GM21390 (cell line): ENCODE data around the gene LBHD1.
"Not testable (repeated sequence)": the region's sequence is repeated elsewhere in the genome, so short reads cannot be mapped to it uniquely, and the experiment has no call there.

Source experiments
- ATAC-seq: cut with Tn5 transposase; IDR thresholded peaks from one replicate; pipeline ENCODE4 v1.9.1; 2021; ENCODE audit not compliant: unreplicated experiment

LBHD1 gene

GRCh38 chr11:62694455-62695167 is 22.5 kb upstream of the LBHD1 start:
- ATAC-seq: no peak

- ATAC-seq: not testable (repeated sequence)
Observed at GRCh38 chr11:62693624-62694023, 21.6 kb upstream of the LBHD1 start.

- no peak for ATAC-seq
Observed at GRCh38 chr11:62689421-62690183, 17.5 kb upstream of the LBHD1 start, which contains the start of gene LRRN4CL. Gene LRRN4CL (minus strand): TSS chr11:62689530. CDS start chr11:62688508, 1,022 bp downstream.

GRCh38 chr11:62688491-62688890 is 16.4 kb upstream of the LBHD1 start:
- ATAC-seq: no peak

GRCh38 chr11:62687508-62688396 is 15.7 kb upstream of the LBHD1 start:
- no peak for ATAC-seq

GRCh38 chr11:62682518-62682917 is 10.5 kb upstream of the LBHD1 start:
- ATAC-seq: no peak

GRCh38 chr11:62680825-62681240 is 8.8 kb upstream of the LBHD1 start:
- ATAC-seq: peak; percentile 57

- peak; percentile 74 for ATAC-seq
Observed at GRCh38 chr11:62678770-62679696, 7.0 kb upstream of the LBHD1 start, which contains the start of gene UBXN1. Gene UBXN1 (minus strand): TSS chr11:62679073. CDS start chr11:62678923, 150 bp downstream.

GRCh38 chr11:62678433-62678769 is 6.3 kb upstream of the LBHD1 start:
- ATAC-seq: no peak

GRCh38 chr11:62677714-62678113 is 5.6 kb upstream of the LBHD1 start:
- ATAC-seq: no peak

GRCh38 chr11:62677156-62677555 is 5.1 kb upstream of the LBHD1 start:
- ATAC-seq: no peak

- ATAC-seq: no peak
Observed at GRCh38 chr11:62676698-62677097, 4.6 kb upstream of the LBHD1 start.

GRCh38 chr11:62675415-62675814 is 3.3 kb upstream of the LBHD1 start:
- not testable (repeated sequence) for ATAC-seq

- no peak for ATAC-seq
Observed at GRCh38 chr11:62673196-62673525, 1.1 kb upstream of the LBHD1 start.

GRCh38 chr11:62671236-62671607 is 845 bp downstream of the LBHD1 start:
- ATAC-seq: no peak

- no peak for ATAC-seq
Observed at GRCh38 chr11:62669420-62670161, 2.5 kb downstream of the LBHD1 start.

- no peak for ATAC-seq
Observed at GRCh38 chr11:62667460-62667859, 4.6 kb downstream of the LBHD1 start.

GRCh38 chr11:62666259-62666926 is 5.7 kb downstream of the LBHD1 start:
- no peak for ATAC-seq

GRCh38 chr11:62665599-62666258 is 6.3 kb downstream of the LBHD1 start:
- peak; percentile 13 for ATAC-seq
